Activated naive CD4-positive, alpha-beta T cell (primary cell): ENCODE measurements around the gene BMERB1.

Experiments
- DNase-seq, 4 experiments: peaks; one replicate each; lab custom pipeline; 2025; lab: John Stamatoyannopoulos, UW

The BMERB1 gene

DNA sequence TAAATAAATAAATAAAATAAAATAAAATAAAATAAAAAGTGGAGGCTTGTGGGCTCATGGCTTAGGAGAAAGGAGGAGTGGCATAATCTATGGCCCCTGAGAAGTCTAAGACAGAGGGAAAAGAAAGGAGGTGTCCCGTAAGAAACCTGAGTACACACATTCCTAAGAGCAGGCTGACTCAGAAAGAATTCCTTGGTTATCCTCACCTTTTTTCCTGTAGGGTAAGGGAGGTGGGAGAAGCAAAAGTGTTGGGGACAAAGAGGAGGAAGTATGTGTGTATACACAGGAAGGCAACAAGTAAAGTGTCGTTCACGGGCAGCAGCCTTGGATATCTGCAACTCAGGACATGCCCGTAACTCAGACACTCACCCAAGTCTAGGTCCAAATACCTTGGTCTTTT lies 179.3 kb downstream of the BMERB1 start:
- no peak for DNase-seq

DNA sequence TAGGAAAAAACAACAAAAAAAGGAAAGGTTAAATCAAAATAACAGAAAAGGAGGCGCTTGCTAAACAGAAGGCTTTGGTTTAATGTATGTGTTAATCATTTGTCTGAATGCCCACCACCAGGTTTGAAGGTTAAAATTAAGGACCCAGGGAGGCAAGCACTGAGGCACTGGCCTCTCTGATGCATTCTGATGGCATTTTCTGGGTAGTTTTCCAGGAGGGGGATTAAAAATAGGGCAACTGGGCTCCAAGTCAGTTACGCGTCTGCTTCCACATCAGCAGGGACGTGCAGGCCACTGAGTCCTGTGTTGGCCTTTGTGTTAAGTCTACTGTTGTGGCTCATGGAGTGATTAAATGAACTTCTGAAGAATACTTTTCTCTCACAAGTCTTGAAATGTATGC lies 181.6 kb downstream of the BMERB1 start:
- DNase-seq = no peak

DNA sequence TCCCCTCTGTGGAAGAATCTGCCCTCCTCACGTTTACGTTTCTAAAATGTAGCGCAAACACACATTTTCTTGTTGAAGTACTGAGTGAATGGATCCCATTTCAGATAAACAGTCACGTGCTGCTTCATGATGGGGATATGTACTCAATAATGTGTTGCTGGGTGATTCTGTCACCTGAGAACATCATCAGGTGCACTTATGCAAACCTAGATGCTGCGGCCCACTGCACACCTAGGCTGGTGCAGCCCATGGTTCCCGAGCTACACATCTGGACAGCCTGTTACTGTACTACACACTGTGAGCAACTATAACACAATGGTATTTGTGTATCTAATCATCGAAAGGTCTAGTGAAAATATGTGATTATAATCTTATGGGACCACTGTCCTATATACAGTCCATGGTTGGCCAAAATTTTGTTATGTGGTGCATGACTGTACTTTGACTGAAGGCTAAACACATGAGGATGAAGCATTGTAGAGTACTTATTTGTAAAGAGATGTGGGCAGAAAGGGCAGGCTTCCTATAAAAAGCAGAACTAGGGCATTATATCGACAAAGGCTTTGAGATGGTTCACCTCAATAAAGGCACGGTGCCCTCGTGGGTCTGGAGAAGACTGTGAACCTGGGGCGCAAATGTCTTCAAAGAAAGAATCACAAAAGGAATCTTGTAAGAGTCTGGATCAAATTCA lies 182.2 kb downstream of the BMERB1 start:
- DNase-seq = no peak

DNA sequence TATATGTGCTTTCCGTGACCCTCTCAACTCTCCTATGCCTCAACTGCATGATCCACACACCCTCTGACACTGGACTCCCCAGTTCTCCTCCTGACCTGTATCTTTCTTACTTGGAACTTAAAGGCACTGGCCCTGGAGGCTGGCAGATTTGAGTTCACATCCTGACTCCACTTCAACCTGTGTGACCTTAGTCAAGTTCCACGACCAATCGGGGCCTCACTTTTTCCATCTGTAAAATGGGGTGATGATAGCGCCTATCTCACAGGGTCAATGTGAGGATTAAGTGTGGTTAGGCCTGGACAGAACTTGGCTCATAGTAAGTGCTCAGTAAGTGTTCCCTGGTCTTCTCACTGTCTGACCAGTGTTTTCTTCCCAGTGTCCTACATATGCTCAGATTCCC lies 183.5 kb downstream of the BMERB1 start:
- DNase-seq = no peak

DNA sequence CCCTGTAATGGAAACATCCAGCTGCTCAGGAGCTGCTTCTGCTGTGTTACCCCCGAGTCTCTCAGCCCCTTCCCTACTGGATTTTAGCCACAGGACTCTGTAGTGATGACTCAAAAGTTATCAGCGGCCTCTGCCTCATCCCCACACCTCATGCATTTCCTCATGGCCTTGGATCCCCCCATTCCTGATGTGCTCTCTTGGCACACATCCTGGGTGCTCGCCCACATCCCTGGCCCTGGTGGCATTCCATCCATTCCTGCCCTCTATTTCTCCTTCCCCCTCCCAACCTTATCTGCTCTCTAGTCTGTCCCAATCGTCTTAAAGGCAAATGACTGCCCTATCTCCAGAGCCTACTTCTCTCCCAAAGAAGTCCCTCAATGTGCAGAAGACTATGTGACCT lies 184.0 kb downstream of the BMERB1 start:
- no peak for DNase-seq

DNA sequence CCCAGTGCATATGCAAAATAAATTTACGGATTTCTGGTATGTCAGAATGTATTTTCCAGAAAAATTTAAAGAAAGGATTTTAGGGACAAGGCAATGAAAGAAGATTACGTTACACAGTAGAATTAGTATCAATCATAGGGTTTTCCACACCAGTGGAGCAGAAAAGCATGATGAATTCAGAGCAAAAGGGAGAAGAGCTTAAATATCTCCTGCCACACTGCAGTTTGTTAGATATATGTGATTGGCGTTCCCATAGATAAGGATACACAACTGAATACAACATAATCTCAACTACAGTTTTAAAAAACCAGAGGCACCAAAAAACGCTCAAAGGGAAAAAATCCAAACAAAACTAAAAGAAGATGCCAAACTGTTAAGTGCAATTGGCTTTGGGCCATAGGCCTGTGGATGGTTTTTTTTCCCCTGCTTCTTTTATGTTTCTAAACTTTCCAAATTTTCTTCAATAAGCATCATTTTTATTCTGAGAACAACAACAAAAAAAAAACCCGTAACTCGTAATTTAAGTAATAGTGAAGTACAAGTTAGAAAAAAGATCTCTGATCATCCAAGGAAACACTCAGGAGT lies 186.3 kb downstream of the BMERB1 start:
- DNase-seq = no peak

DNA sequence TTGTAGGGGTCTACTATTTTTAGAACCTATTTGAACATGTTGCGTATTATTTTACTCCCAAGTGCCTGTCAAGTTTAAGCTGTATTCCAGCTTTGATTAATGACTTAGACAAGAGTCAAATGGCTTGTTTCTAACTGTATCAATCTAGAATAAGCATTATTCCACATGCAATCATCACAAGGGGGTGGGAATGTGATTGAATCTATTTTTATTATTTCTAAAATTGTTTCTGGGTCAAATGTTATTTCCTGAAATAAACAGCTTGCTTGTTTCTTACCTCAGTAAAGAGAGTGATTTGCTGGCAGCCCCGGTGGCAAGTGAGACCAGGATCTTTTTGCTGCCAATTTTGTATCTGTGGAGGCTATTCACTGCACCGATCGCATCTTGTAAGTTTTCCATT lies 187.1 kb downstream of the BMERB1 start:
- DNase-seq = no peak

DNA sequence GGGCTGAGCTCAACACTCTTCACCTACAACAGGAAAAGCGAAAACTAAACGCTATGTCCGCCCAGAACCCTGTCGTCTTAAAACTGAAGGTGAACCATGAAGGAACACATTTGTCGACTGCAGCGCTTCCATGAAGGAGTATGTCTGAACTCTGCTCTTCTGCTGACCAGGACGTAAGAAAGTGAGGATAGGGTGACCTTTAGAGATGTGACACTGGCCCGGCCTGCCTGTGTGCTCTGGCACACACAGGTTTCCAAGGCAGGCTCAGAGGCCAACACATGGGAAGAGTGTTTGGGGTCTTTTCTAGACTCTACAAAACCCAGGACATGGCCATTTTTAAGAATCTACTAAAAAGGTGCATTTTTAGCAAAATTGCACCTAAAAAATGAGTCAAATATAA lies 187.5 kb downstream of the BMERB1 start:
- no peak for DNase-seq

DNA sequence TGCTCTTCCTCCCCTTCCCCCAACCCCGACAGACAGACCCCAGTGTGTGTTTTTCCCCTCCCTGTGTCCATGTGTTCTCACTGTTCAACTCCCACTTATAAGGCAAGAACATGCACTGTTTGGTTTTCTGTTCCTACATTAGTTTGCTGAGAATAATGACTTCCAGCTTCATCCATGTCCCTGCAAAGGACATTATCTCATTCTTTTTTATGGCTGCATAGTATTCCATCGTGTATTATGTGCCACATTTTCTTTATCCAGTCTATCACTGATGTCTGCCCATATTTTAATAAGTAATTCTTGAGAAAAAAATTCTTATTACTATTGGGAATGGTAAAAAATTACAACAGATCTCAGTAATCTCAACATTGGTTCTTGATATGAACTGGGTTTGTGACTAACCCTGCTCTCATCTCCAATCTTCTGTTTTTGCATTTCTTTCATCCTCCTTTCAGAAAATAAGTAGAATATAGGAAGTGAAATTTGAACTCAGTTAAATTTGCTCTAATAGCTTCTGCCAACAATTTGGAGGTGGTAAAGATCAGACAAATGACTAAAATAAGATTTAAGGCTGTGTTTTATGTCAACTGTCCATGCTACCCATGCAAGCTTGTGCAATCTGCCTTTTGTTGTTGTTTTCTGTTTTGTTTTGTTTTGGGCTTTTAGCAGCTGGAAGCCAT lies 197.5 kb downstream of the BMERB1 start:
- no peak for DNase-seq

DNA sequence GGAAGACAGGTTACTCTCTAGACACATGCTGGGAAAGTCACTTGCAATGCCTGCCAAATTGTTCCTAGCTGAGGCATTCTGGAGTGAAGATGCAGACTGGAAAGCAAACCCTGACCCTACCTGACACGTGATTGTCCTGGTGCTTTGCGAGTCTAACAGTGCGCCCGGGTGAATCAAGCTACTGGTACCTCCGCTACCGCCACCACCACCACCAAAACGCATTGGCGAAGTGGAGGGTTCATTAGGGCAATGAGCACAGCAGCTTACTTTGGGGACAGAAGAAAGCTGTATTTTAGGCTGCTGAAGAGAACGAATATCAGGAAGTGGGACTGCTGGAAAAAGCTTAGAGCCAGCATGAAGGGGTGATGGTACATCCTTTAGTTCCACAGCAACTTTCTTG lies 201.5 kb downstream of the BMERB1 start:
- no peak for DNase-seq

DNA sequence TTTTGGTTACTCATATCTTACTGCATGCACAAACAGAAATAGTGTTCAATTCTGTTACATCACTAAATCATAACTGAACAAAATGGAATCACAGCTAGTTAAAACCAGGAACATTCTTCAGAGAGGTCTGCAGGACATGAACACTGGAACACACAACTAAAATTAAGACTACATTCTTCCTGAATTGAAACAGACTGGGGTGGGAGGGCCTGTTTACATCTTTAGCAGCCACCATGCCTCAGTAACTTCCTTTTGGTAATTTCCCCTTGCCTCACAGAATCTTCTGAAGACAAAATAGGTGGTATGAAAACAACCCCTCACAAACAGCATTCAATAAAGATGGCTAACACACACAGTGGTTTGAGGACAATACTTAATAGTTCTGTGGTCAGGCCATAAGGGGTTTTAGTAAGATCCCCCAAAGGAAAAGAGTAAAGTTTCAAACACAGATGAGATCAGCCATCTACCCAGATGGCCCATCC lies 202.0 kb downstream of the BMERB1 start:
- DNase-seq = no peak
